ENCODE results near the gene BICC1. TPM values are rescaled to one million over a fixed set of nuclear protein-coding genes. Genes with fewer than 3 reads are reported as not detected.
"Not testable (repeated sequence)": the region's sequence is repeated elsewhere in the genome, so short reads cannot be mapped to it uniquely, and the experiment has no call there.

The BICC1 gene
- total RNA-seq, 1 donor from 2014 or later, result 12.8 TPM

DNA sequence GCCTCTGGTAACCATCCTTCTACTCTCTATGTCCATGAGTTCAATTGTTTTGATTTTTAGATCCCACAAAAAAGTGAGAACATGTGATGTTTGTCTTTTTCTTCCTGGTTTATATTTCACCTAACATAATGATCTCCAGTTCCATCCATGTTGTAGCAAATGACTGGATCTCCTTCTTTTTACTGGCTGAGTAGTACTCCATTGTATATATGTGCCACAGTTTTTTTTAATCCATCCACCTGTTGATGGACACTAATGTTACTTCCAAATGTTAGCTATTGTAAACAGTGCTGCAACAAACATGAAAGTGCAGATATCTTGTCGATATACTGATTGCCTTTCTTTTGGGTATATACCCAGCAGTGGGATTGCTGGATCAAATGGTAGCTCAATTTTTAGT is 345.5 kb downstream of the BICC1 start:
- DNase-seq (ENCODE audit: low spot score), result not testable (repeated sequence)

DNA sequence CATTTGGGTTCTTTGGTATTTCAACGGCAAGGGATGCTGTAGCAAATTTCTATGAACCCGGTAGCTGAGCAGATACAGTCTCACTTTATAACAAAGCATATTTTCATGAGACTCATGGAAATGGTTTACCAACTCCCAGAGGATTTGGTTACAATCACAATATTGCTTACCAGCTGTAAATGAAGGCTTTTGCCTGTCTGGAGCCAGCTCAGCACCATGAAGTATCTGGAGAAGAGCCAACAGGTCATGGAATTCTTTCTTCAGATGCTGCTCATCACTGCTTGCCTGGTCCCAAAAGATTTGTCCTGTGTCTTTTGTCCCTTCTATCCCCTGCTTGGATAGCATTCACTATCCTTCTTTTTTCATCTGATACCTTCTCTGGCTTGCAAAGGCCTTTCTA is 346.9 kb downstream of the BICC1 start:
- no peak for DNase-seq (ENCODE audit: low spot score)

DNA sequence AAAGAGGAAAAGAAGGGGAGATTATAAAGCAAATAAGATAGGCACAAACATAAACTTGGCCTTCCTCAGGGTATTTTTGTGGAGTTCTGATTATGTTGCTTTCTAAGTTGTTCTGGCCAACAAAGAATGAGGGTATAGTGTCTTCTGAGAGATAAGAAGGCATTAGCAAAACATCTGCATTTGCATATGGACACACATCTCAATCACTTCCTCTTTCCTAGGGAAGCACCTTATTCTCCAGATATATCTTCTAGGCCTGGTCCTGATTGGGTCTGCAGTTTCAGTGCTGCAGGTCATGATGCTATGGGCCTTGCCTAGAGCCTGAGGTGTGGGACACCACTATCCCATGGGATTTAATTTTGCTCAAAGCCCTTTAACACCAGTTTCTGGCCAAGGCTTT is 355.0 kb downstream of the BICC1 start:
- DNase-seq (ENCODE audit: low spot score), result no peak

DNA sequence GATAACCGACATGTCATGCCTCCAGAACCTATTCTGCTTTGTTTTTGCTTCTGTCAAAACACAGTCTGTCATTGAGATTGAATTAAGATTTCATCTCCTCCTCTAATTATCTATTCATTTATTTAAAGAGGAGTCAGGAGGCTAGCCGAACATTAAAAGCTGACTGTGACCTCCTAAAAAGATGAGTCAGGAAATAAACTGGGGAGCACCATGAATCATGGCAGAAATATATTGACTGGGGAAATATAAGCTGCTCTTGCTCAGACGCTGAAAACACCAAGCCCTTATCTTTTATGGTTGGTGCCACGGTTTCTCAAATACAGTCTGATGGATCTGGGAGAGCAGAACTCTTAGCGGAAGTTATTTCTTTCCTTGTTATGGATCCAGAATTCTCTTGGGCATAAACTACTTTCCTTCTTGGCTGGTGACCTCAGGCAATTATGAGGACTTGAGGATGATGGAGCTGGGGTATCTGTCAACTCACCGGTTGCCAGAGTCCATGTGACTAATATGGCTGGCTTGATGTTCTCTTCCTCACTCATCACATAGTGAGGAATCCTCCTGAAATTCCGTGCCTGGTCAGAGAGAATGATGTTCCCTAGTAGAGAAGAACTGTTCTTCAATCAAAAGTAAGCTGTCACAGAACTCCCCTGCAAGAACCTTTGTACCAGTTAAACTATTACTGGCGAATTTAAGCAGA is 356.2 kb downstream of the BICC1 start:
- no peak for DNase-seq (ENCODE audit: low spot score)

DNA sequence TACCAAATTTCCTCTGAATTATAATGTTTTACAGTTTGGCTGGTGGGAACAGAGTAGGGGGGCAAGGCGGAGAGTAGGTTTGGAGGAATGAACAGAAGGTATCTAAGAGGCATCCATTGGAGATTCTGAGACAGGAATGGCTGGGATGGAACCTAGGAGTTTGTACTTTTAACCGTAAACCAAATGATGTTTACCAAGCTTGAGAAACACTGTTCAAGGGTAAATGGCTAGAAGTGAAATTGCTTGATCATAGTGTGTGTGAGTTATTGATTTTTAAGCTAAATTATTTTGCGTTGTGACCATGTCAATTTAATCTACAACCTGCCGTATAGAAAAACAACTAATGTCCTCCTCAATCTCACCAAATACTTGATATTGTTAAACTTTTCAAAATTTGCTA is 357.4 kb downstream of the BICC1 start:
- DNase-seq (ENCODE audit: low spot score), result no peak

DNA sequence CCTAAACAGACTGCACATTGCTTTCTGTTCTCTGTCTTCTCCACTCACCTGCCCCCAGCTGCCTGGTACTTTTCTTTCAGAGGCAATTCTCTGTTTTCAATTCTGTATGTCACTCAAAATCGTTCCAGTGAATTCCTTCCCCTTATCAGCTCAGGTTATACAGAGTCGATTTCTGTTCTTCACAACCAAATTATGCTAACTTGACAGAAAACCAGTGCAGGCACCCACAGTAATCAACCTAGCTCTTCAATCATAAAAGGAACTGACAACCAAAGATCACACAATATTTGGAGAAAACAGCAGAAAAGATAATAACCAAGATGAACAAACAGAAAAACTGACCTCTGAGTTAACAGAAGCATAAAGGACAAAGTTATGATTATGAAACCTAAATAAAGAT is 360.5 kb downstream of the BICC1 start:
- no peak for DNase-seq (ENCODE audit: low spot score)

Other genes with a start within 250 kb of the BICC1 start
- gene IPMK, start 245.0 kb upstream of the BICC1 start, total RNA-seq (ENCODE audit: insufficient read depth, low replicate concordance), result 8.9 TPM
- gene CISD1, start 243.7 kb upstream of the BICC1 start, total RNA-seq (ENCODE audit: insufficient read depth, low replicate concordance), result 5.5 TPM
- gene UBE2D1, start 177.9 kb upstream of the BICC1 start, total RNA-seq (ENCODE audit: insufficient read depth, low replicate concordance), result 18.5 TPM
- gene TFAM, start 127.5 kb upstream of the BICC1 start, total RNA-seq (ENCODE audit: insufficient read depth, low replicate concordance), result 14.4 TPM

All from umbilical cord (tissue), 2 donors.